ENCODE measurements around the gene ERP27. TPM values are rescaled to one million over a fixed set of nuclear protein-coding genes. Genes with fewer than 3 reads are reported as not detected.

ERP27 gene
- total RNA-seq, 1 donor, result 0.18 TPM

DNA sequence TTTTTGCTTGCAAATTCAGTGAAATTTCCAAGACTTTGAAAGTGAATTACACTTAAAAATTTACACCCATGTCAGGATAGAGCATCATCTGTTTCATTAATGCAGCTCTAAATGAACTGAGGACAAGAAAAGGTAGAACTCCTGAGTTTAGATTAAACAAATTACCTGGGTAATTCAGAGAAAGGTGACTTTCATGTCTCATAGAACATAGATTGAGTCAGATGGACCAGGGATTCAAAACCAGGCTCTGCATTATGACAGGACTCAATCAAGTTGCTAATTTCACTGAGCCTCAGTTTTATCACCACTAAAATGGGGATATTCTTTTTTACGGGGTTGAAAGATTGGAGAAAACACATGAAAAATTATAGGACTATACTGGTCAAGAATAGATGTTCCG lies 18.6 kb upstream of the ERP27 start:
- no peak for DNase-seq (ENCODE audit: low read depth)
- no peak overlapping the region for H3K4me3 ChIP-seq (ENCODE audit: low read depth, low read length)
- no peak for TF ChIP-seq CTCF (IDR thresholded peaks at IDR 0.05; ENCODE audit: insufficient read depth, low read length)

GRCh38 chr12:14956024-14956891 lies 17.9 kb upstream of the ERP27 start:
- TF ChIP-seq CTCF (IDR thresholded peaks at IDR 0.05; ENCODE audit: insufficient read depth, low read length), result no peak
- DNase-seq (ENCODE audit: low read depth), result no peak
- H3K4me3 ChIP-seq (ENCODE audit: low read depth, low read length), result no peak overlapping the region

DNA sequence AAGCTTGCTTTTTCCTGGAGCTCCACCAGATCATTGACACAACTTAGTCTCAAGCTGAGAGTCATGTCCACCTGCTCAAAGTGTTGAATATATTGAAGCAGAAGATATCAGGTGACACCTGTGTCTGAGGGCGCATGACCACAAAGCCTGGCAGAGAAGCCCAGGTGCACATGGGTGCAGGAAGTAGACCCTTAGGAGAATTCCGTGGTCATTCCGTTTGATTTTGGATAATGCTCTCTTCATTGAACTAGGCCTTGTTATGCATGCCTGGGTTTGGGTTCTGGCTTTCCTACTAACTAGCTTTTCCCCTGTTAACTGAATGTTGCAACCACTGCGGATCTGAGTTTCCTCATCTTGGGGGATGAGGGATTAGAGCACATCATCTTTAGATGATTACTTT lies 15.9 kb upstream of the ERP27 start:
- TF ChIP-seq CTCF (IDR thresholded peaks at IDR 0.05; ENCODE audit: insufficient read depth, low read length), result no peak
- H3K4me3 ChIP-seq (ENCODE audit: low read depth, low read length), result no peak overlapping the region
- DNase-seq (ENCODE audit: low read depth), result no peak

DNA sequence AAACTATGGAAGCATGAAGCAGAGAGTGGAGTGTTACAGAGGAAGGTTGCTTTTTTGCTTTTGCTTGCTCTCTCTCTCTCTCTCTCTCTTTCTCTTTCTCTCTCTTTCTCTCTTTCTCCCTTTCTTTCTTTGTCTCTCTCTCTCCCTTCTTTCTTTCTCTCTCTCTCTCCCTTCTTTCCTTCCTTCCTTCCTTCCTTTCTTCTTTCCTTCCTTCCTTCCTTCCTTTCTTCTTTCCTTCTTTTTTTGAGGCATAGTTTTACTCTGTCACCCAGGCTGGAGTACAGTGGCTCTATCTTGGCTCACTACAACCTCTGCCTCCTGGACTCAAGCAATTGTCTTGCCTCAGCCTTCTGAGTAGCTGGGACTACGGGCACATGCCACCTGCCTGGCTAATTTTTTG lies 15.4 kb upstream of the ERP27 start:
- no peak for DNase-seq (ENCODE audit: low read depth)
- no peak for TF ChIP-seq CTCF (IDR thresholded peaks at IDR 0.05; ENCODE audit: insufficient read depth, low read length)
- no peak overlapping the region for H3K4me3 ChIP-seq (ENCODE audit: low read depth, low read length)

DNA sequence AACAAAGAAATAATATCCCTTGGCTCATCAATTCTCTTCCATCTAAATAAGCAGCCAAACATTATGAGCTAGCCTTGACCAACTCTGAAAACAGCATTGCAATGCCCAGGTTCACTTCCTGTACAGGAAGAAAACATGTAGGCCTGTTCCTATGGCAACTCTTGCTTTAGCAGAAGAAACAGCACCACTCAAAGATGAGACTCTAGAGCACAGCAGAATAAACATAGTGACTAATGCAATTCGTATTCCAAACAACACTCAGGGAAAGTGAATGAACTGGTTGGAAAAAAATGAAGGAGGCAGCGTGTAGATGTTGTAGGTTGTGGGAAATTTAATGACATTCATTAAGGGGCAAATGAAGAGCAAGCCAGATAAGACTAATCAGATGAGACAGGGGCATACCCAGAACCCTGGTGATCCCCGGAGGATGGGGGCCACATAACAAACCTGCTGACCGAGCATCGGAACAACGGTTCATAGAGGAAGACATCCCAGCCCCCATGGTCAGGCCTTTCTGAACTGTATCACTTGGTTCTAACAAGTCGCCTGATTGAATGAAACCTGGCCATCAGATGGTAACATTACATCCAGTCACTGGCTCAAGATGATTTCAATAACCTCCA lies 14.1 kb upstream of the ERP27 start:
- no peak overlapping the region for H3K4me3 ChIP-seq (ENCODE audit: low read depth, low read length)
- peak; percentile 68 for DNase-seq (ENCODE audit: low read depth)
- TF ChIP-seq CTCF (IDR thresholded peaks at IDR 0.05; ENCODE audit: insufficient read depth, low read length), result no peak

- TF ChIP-seq CTCF (IDR thresholded peaks at IDR 0.05; ENCODE audit: insufficient read depth, low read length), result no peak
- DNase-seq (ENCODE audit: low read depth), result no peak
- no peak overlapping the region for H3K4me3 ChIP-seq (ENCODE audit: low read depth, low read length)
Measured at GRCh38 chr12:14951851-14952250, 13.5 kb upstream of the ERP27 start.
